DOHH2 (cell line): ENCODE data around the gene ATL3.

Source experiments
- CTCF ChIP-seq: fragments of 200-600 bp; sonication (generic); IDR thresholded peaks from one replicate; pipeline ENCODE4 v1.5.1; 2014; ENCODE audit warnings: antibody characterized with exemption, mild to moderate bottlenecking, low read depth, low read length; ENCODE audit not compliant: poor library complexity, severe bottlenecking
- EZH2phosphoT487 ChIP-seq: fragments of 200-600 bp; sonication (generic); IDR thresholded peaks from 2 replicates; pipeline ENCODE4 v1.6.1; 2017; ENCODE audit warnings: borderline replicate concordance, mild to moderate bottlenecking, antibody characterized with exemption, low read length, moderate library complexity, mixed read lengths

GRCh38 chr11:63652671-63653070, 18.5 kb downstream of the ATL3 start:
- no peak for TF ChIP-seq CTCF
- no peak for TF ChIP-seq EZH2phosphoT487
